ENCODE results near the gene CETP. TPM values are rescaled to one million over a fixed set of nuclear protein-coding genes. Genes with fewer than 3 reads are reported as not detected.

The CETP gene
- total and polyA plus RNA-seq, 9 of the 15 experiments (the other 6 are each of a cell fraction or from before 2014, with no cell fraction given): 0.07 to 0.11 TPM; not detected in 7

DNA sequence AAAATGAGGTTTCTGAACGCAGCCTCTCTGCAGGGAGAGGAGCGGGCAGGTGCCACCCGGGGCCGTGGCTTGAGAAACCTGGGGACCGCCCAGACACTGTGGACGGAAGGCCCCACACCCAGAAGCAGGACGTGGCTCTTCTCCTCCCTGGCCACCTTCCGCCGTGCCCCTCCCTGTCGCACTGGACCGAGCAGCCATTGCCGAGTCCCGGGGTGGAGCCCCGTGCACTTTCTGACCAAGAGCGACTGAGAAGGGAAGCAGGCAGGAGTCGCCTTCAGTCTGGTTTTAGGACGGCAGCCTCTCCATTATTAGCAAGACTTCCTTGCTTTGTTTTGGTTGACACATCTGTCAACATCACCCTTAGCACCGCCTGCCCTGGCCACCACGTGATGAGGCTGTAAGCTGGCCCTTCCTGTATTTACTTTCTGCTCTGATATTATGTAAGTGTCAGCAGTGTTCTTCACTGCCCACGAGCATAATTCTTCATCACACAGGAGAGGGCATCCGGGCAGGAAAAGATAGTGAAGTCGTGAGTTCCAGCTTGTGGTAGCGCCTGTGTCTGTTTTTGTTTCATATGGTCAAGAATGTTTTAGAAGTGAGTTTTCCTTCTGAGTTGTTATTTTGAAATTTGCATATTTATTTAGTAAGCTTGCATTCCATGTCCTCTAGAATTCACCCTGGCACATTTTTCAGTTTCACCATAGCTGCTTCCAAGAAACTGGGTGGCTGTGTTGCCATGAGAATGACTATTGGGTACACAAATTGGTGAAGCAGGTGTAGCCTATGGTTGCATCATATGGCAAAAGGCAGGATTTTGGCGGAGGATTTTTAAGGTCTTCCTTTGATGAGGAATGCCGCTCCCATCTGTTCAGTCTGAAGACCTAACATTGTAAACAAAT lies 28.8 kb upstream of the CETP start (continued):
- TF ChIP-seq FOXA3 (CRISPR knock-in tag; conservative IDR thresholded peaks at IDR 0.05 in 1 of 2, IDR thresholded peaks at IDR 0.05 in 1 of 2) (peak; percentile 76 to 89; a peak in 3 of 4 replicates), ARID4B (CRISPR knock-in tag; IDR thresholded peaks at IDR 0.05) (peak; percentile 77; the same call in 1 of the 2 replicates), TEAD2 (tag; IDR thresholded peaks at IDR 0.05) (no peak), ZNF586 (CRISPR knock-in tag; conservative IDR thresholded peaks at IDR 0.05) (no peak), CBFA2T2 (conservative IDR thresholded peaks at IDR 0.05) (peak; percentile 50; the same call in 1 of the 2 replicates), ZNF717 (CRISPR knock-in tag; IDR thresholded peaks at IDR 0.05) (no peak), ZNF3 (CRISPR knock-in tag; IDR thresholded peaks at IDR 0.05) (no peak), ZNF165 (CRISPR knock-in tag; IDR thresholded peaks at IDR 0.05; ENCODE audit: borderline replicate concordance) (no peak), RBM15 (IDR thresholded peaks at IDR 0.05; ENCODE audit: insufficient read depth, low read length) (no peak), CBX5 (IDR thresholded peaks at IDR 0.05; ENCODE audit: borderline replicate concordance, low read depth) (no peak)
- TF ChIP-seq, protein P1, sequence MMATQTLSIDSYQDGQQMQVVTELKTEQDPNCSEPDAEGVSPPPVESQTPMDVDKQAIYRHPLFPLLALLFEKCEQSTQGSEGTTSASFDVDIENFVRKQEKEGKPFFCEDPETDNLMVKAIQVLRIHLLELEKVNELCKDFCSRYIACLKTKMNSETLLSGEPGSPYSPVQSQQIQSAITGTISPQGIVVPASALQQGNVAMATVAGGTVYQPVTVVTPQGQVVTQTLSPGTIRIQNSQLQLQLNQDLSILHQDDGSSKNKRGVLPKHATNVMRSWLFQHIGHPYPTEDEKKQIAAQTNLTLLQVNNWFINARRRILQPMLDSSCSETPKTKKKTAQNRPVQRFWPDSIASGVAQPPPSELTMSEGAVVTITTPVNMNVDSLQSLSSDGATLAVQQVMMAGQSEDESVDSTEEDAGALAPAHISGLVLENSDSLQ (IDR thresholded peaks at IDR 0.05): peak; percentile 53; the same call in 1 of the 2 replicates
- TF ChIP-seq, protein P2, sequence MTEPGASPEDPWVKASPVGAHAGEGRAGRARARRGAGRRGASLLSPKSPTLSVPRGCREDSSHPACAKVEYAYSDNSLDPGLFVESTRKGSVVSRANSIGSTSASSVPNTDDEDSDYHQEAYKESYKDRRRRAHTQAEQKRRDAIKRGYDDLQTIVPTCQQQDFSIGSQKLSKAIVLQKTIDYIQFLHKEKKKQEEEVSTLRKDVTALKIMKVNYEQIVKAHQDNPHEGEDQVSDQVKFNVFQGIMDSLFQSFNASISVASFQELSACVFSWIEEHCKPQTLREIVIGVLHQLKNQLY (CRISPR knock-in tag; conservative IDR thresholded peaks at IDR 0.05): no peak
- TF ChIP-seq, protein P3, sequence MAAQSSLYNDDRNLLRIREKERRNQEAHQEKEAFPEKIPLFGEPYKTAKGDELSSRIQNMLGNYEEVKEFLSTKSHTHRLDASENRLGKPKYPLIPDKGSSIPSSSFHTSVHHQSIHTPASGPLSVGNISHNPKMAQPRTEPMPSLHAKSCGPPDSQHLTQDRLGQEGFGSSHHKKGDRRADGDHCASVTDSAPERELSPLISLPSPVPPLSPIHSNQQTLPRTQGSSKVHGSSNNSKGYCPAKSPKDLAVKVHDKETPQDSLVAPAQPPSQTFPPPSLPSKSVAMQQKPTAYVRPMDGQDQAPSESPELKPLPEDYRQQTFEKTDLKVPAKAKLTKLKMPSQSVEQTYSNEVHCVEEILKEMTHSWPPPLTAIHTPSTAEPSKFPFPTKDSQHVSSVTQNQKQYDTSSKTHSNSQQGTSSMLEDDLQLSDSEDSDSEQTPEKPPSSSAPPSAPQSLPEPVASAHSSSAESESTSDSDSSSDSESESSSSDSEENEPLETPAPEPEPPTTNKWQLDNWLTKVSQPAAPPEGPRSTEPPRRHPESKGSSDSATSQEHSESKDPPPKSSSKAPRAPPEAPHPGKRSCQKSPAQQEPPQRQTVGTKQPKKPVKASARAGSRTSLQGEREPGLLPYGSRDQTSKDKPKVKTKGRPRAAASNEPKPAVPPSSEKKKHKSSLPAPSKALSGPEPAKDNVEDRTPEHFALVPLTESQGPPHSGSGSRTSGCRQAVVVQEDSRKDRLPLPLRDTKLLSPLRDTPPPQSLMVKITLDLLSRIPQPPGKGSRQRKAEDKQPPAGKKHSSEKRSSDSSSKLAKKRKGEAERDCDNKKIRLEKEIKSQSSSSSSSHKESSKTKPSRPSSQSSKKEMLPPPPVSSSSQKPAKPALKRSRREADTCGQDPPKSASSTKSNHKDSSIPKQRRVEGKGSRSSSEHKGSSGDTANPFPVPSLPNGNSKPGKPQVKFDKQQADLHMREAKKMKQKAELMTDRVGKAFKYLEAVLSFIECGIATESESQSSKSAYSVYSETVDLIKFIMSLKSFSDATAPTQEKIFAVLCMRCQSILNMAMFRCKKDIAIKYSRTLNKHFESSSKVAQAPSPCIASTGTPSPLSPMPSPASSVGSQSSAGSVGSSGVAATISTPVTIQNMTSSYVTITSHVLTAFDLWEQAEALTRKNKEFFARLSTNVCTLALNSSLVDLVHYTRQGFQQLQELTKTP (IDR thresholded peaks at IDR 0.05; ENCODE audit: low read depth in 1 of 2, partially characterized antibody in 2 of 2): no peak

All from K562 (cell line).